HepG2 (cell line): ENCODE data around the gene TECTB. TPM values are rescaled to one million over a fixed set of nuclear protein-coding genes. Genes with fewer than 3 reads are reported as not detected.

Experiments
- ATAC-seq: fragments of 200-7000 bp; cut with Tn5 transposase; 3 replicates; pipeline ENCODE4 v1.9.1; 2020; ENCODE audit warnings: mild to moderate bottlenecking, moderate library complexity
- BruUV-seq: library from RNA; stranded (reverse); fragments of 400-500 nt; replicated peaks from 2 replicates; lab custom pipeline; 2021; lab: Mats Ljungman, UMichigan
- CTCF ChIA-PET: fragments of 300-600 bp; formaldehyde crosslinking; extraction: SDS; loops from one replicate; lab custom pipeline; 2021; ENCODE audit warnings: low total read pairs, inconsistent platforms, low intra/inter-chr PET ratio; lab: Yijun Ruan, JAX
- POLR2A ChIA-PET: fragments of 350-600 bp; sonication (Branson Sonifier 250); formaldehyde crosslinking; loops from one replicate; lab custom pipeline; 2020; ENCODE audit warnings: antibody characterized with exemption, inconsistent platforms; lab: Yijun Ruan, JAX
- DNase-seq: peaks from one replicate; pipeline ENCODE4 v3.0.0-alpha.2; 2015; ENCODE audit warnings: low spot score
- FAIRE-seq: peaks from 3 replicates; lab custom pipeline; 2011; peaks lifted over from hg19 to GRCh38; lab: Jason Lieb, UNC
- H2AFZ ChIP-seq: one replicate; pipeline ENCODE4 v1.6.1; 2011; ENCODE audit warnings: low read length, inconsistent platforms
- H3K27ac ChIP-seq: fragments of 300-600 bp; 3 replicates; pipeline ENCODE4 v1.8.0; 2011; ENCODE audit warnings: mixed run types, mild to moderate bottlenecking, mixed read lengths, low read length, inconsistent platforms; ENCODE audit not compliant: insufficient read depth; ENCODE audit errors: extremely low read length
- H3K27me3 ChIP-seq, 2 experiments: fragments of 200-600 bp in 1 of 2; 2 replicates in 1 of 2; 3 replicates in 1 of 2; pipeline versions ENCODE4 v1.6.0 to v1.8.0; 2011; ENCODE audit warnings: low read length in 2 of 2, mild to moderate bottlenecking in 2 of 2, moderate library complexity in 2 of 2, inconsistent platforms in 1 of 2; ENCODE audit not compliant: insufficient read depth in 2 of 2, control insufficient read depth in 1 of 2
- H3K36me3 ChIP-seq, 2 experiments: fragments of 200-600 bp in 1 of 2; replicated peaks in 1 of 2; 2 replicates in 1 of 2; 3 replicates in 1 of 2; pipeline versions ENCODE4 v1.5.1 to v1.8.0; 2011; ENCODE audit warnings: low read length in 2 of 2, inconsistent platforms in 1 of 2; ENCODE audit not compliant: insufficient read depth in 2 of 2, control insufficient read depth in 1 of 2
- H3K4me1 ChIP-seq: 2 replicates; pipeline ENCODE4 v1.5.1; 2012; ENCODE audit warnings: low read length, inconsistent platforms; ENCODE audit not compliant: insufficient read depth
- H3K4me2 ChIP-seq: 2 replicates; pipeline ENCODE4 v1.6.0; 2011; ENCODE audit warnings: low read depth, low read length, inconsistent platforms
- H3K4me3 ChIP-seq, 3 experiments: fragments of 200-600 bp in 1 of 3; sonication (generic), shearing (Covaris generic) in 1 of 3; replicated peaks in 1 of 3; 2 replicates each; pipeline ENCODE4 v1.5.1; 2011 to 2016; ENCODE audit warnings: low read length in 3 of 3, inconsistent platforms in 2 of 3, low read depth in 2 of 3, mild to moderate bottlenecking in 2 of 3, control low read depth in 1 of 3, mixed read lengths in 1 of 3; ENCODE audit not compliant: insufficient read depth in 1 of 3
- H3K79me2 ChIP-seq: one replicate; pipeline ENCODE4 v1.6.1; 2011; ENCODE audit warnings: low read length, inconsistent platforms; ENCODE audit not compliant: insufficient read depth
- H3K9ac ChIP-seq: 2 replicates; pipeline ENCODE4 v1.6.0; 2011; ENCODE audit warnings: mild to moderate bottlenecking, low read depth, low read length, inconsistent platforms; ENCODE audit not compliant: insufficient read depth
- H3K9me3 ChIP-seq: 2 replicates; pipeline ENCODE4 v1.5.1; 2012; ENCODE audit warnings: mild to moderate bottlenecking, low read length
- H4K20me1 ChIP-seq: 2 replicates; pipeline ENCODE4 v1.6.0; 2011; ENCODE audit warnings: inconsistent platforms, mild to moderate bottlenecking, low read length, moderate library complexity; ENCODE audit not compliant: insufficient read depth
- BCL6 ChIP-seq: IDR thresholded peaks from 2 replicates; pipeline ENCODE4 v1.6.1; 2016; ENCODE audit warnings: missing genetic modification reagents, missing compliant biosample characterization
- CEBPB ChIP-seq: IDR thresholded peaks from 2 replicates; pipeline ENCODE4 v1.6.1; 2011; ENCODE audit warnings: low read depth, low read length, improper control_type of control experiment, borderline replicate concordance
- CEBPG ChIP-seq: IDR thresholded peaks from 2 replicates; pipeline ENCODE4 v1.6.1; 2016
- HNF4A ChIP-seq: sonication (generic); formaldehyde crosslinking; IDR thresholded peaks from 2 replicates; pipeline ENCODE4 v1.4.0; 2020; ENCODE audit warnings: missing genetic modification reagents
- RARA ChIP-seq: IDR thresholded peaks from 2 replicates; pipeline ENCODE4 v1.6.1; 2016; ENCODE audit warnings: missing genetic modification reagents, missing compliant biosample characterization
- ZNF224 ChIP-seq: sonication (generic); formaldehyde crosslinking; IDR thresholded peaks from 2 replicates; pipeline ENCODE4 v1.5.0; 2020; ENCODE audit warnings: mild to moderate bottlenecking, missing genetic modification reagents
- ZNF317 ChIP-seq: sonication (generic); formaldehyde crosslinking; IDR thresholded peaks from 2 replicates; pipeline ENCODE4 v1.5.0; 2020; ENCODE audit warnings: mild to moderate bottlenecking, missing genetic modification reagents
- WGBS: methylation state at CpG from one replicate; pipeline ENCODE4 v1.1.6; 2017; ENCODE audit warnings: low lambda C conversion rate; 5-methylcytosine and 5-hydroxymethylcytosine counted together
- in situ Hi-C: cut with HindIII; loops from 2 replicates; pipeline ENCODE4 v1.10.0; 2017; ENCODE audit warnings: low pct_unique_long_range_greater_than_20kb; ENCODE audit not compliant: extremely low pct_ligation_motif_present
- intact Hi-C: fragments of 100-400 bp; cut with micrococcal nuclease; formaldehyde crosslinking; loops from one replicate; pipeline ENCODE4 v1.10.0; 2022; ENCODE audit not compliant: unreplicated experiment
- polyA plus RNA-seq, 8 experiments: library from polyadenylated mRNA; depleted of rRNA in 3 of 8; stranded (reverse) in 7 of 8; unstranded in 1 of 8; fragments of >200 nt; fragmentation: Illumina TruSeq in 4 of 8; extraction: Trizol in 4 of 8; gene quantifications; 2 replicates each; pipeline versions ENCODE4 v1.2.1 to v1.2.3, GENCODE V29; 2011 to 2016; ENCODE audit warnings: low read depth in 4 of 8, missing spikeins in 1 of 8, mixed read lengths in 1 of 8; ENCODE audit not compliant: insufficient read depth in 1 of 8
- total RNA-seq, 5 experiments: library from RNA; depleted of rRNA; stranded (reverse); fragments of >200 nt; fragmentation: Illumina TruSeq; extraction: Trizol; gene quantifications; 2 replicates each; pipeline ENCODE4 v1.2.3, GENCODE V29; 2016; ENCODE audit warnings: low read depth in 1 of 5
- TF ChIP-seq, protein P1 (sequence below): sonication (generic); formaldehyde crosslinking; IDR thresholded peaks from 2 replicates; pipeline ENCODE4 v1.4.0; 2020; ENCODE audit warnings: missing genetic modification reagents, mild to moderate bottlenecking, borderline replicate concordance

The TECTB gene
- total and polyA plus RNA-seq, 2 of the 13 experiments (the other 11 are each of a cell fraction or from before 2014, with no cell fraction given) = 0.78 to 1.8 TPM

DNA sequence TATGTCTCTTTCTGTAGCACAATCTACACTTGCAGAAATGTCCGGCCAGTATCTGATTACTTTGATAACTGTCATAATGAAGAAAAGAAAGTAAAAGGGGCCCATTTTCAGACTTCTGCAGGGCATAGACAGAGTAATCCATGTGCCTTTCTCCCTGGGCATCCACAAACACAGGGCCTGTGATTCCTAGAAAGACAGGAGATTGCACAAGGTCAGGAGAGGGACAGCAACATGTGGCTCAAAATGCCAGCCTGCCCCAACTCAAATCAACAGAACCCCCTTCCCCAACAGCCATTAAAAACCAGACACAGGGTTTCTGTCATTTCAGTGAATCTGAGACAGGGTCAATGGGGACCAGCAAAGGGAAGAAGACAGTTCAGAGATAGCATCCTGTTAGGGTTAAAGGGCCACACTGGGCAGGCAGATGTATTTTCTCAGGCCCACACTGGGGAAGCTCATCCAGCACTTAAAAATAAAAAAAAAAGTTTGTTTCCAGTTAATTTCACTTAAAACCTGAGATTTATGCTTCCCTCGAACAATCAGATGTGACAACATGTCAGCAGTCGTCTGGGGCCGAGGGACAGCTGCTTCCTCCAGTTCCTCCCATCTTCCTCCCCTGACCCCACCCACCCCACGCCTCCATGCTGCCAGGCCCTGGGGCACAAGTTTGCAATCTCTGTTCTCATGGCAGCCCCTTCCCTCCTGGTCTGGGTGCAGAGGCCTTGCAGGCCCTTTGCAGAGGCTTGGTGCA, 60.0 kb downstream of the TECTB start:
- Histone ChIP-seq H3K79me2 (no peaks in the 10 kb centered on the region), H3K4me3 (no peak overlapping the region), H3K4me1 (peaks cover 31% of the 10 kb centered on the region), H3K9ac (no peak overlapping the region), H3K27me3 (no peaks in the 10 kb centered on the region), H4K20me1 (no peaks in the 10 kb centered on the region), H2AFZ (no peak overlapping the region), H3K27ac (no peak overlapping the region), H3K36me3 (no peaks in the 10 kb centered on the region), H3K9me3 (no peaks in the 10 kb centered on the region), H3K4me2 (no peak overlapping the region)
- FAIRE-seq (no peak), DNase-seq (no peak), ATAC-seq (no peak; the same call in 2 of the 3 replicates)
- TF ChIP-seq ZNF224 (no peak), ZNF317 (CRISPR knock-in tag) (no peak), RARA (peak; percentile 55; the same call in 1 of the 2 replicates), CEBPB (peak; percentile 69), HNF4A (no peak), BCL6 (CRISPR knock-in tag) (peak; percentile 98), CEBPG (CRISPR knock-in tag) (0 out of 2 replicates have a peak, but pooled peaks have one; percentile 17)
- TF ChIP-seq, protein P1, sequence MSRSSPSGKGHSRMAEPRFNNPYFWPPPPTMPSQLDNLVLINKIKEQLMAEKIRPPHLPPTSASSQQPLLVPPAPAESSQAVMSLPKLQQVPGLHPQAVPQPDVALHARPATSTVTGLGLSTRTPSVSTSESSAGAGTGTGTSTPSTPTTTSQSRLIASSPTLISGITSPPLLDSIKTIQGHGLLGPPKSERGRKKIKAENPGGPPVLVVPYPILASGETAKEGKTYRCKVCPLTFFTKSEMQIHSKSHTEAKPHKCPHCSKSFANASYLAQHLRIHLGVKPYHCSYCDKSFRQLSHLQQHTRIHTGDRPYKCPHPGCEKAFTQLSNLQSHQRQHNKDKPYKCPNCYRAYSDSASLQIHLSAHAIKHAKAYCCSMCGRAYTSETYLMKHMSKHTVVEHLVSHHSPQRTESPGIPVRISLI (CRISPR knock-in tag) = no peak
- CTCF ChIA-PET = no interaction called here
- intact Hi-C loops = no loop called here
- in situ Hi-C loops = loop anchor here (25.0 kb wide), 1 partner anchor 94 kb away; the partner anchor contains the start of genes VTI1A and ZDHHC6
- no TSS peak for BruUV-seq
- POLR2A ChIA-PET = no interaction called here
- WGBS = 25% methylated on average over 5 of the region's 5 CpGs
